ENCODE results near the gene USH2A. TPM values are rescaled to one million over a fixed set of nuclear protein-coding genes. Genes with fewer than 3 reads are reported as not detected.

USH2A gene
- total RNA-seq, 2 experiments from 2014 or later: not detected

DNA sequence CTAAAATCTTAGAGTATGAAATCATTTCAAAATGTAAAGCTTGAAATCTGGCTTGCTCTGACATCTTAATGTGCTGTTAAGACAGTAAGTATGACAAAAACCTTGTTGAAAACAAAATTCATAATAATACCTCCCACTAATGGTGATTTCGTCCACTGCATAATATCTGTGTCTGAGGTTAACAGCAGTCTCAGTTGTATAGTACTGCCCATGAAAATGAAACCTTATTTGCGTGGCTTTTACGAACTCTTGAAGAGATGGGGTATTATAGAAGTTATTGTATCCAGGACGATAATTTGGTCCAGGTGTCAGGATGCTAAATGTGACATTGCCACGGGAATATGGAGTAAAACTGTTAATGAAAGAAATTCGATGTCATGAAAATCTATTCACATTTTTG lies 99.9 kb downstream of the USH2A start:
- no peak for ATAC-seq
- ChIA-PET CTCF (no interaction called here), POLR2A (no interaction called here)
- no peaks in the 10 kb centered on the region for H3K4me1 Mint-ChIP-seq (ENCODE audit: low read depth)
- no peaks in the 10 kb centered on the region for H3K27me3 Mint-ChIP-seq (ENCODE audit: low read depth)
- DNase-seq: no peak
- H3K9me3 Mint-ChIP-seq (ENCODE audit: insufficient read depth): peaks cover 11% of the 10 kb centered on the region
- no peak overlapping the region for H3K27ac Mint-ChIP-seq
- H3K36me3 Mint-ChIP-seq (ENCODE audit: low read depth): no peaks in the 10 kb centered on the region
- H3K4me3 Mint-ChIP-seq: no peak overlapping the region

GRCh38 chr1:216314379-216315095 lies 108.7 kb downstream of the USH2A start:
- Mint-ChIP-seq H3K27me3 (ENCODE audit: low read depth) (no peaks in the 10 kb centered on the region), H3K4me3 (no peak overlapping the region), H3K36me3 (ENCODE audit: low read depth) (no peaks in the 10 kb centered on the region), H3K9me3 (ENCODE audit: insufficient read depth) (peaks cover 10% of the 10 kb centered on the region), H3K4me1 (ENCODE audit: low read depth) (no peaks in the 10 kb centered on the region), H3K27ac (no peak overlapping the region)
- POLR2A ChIA-PET: no interaction called here
- DNase-seq: no peak
- ATAC-seq: no peak
- CTCF ChIA-PET: no interaction called here

DNA sequence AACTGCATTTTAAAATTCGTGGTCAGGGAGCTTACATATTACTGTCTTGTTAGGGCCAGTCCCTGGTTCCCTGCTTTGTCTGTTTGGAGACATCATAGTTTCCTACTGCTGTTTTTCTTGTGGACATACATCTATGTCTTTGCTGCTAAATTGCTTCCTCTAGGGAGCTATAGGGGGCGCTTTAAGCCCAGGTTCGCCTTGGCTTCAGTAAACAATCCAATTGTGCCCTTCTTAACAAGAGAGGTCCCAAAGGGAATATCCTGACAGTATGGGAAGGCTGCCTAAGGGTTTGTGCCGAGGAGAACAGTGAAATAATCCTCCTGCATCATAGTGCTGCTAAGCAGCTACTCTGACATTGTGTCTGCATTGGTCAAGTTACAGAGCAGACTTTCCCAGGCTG lies 112.5 kb downstream of the USH2A start:
- H3K36me3 Mint-ChIP-seq (ENCODE audit: low read depth): no peaks in the 10 kb centered on the region
- no peak for DNase-seq
- no peak overlapping the region for H3K27ac Mint-ChIP-seq
- ATAC-seq: no peak
- H3K4me1 Mint-ChIP-seq (ENCODE audit: low read depth): no peaks in the 10 kb centered on the region
- no peaks in the 10 kb centered on the region for H3K27me3 Mint-ChIP-seq (ENCODE audit: low read depth)
- peaks cover 10% of the 10 kb centered on the region for H3K9me3 Mint-ChIP-seq (ENCODE audit: insufficient read depth)
- POLR2A ChIA-PET: no interaction called here
- CTCF ChIA-PET: no interaction called here
- no peak overlapping the region for H3K4me3 Mint-ChIP-seq

GRCh38 chr1:216306830-216307229 lies 116.4 kb downstream of the USH2A start:
- no peak for ATAC-seq
- Mint-ChIP-seq H3K4me3 (no peak overlapping the region), H3K36me3 (ENCODE audit: low read depth) (no peaks in the 10 kb centered on the region), H3K27ac (no peak overlapping the region), H3K9me3 (ENCODE audit: insufficient read depth) (peaks cover 3% of the 10 kb centered on the region), H3K27me3 (ENCODE audit: low read depth) (no peaks in the 10 kb centered on the region), H3K4me1 (ENCODE audit: low read depth) (no peaks in the 10 kb centered on the region)
- ChIA-PET CTCF (no interaction called here), POLR2A (no interaction called here)
- DNase-seq: no peak

GRCh38 chr1:216303690-216304089 lies 119.6 kb downstream of the USH2A start:
- CTCF ChIA-PET: no interaction called here

DNA sequence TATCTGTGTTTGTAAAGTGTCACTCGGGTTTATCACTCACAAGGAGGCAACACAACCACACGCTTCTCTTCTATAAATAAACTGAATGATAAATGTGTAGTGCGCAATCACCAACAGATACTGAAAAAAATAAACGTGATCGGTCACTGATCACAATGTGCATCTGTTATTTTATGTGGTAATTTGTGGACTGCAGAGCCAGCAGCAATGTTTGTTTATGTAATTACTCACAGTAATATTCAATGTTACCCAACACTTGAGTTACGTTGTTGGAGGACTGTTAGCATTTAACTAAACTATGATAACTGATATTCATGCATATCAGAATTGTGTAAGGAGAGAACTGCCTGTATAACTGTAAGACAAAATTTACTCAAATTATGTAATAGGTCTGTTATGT lies 129.6 kb downstream of the USH2A start:
- H3K27ac Mint-ChIP-seq: no peak overlapping the region
- no peak overlapping the region for H3K4me3 Mint-ChIP-seq
- H3K36me3 Mint-ChIP-seq (ENCODE audit: low read depth): no peaks in the 10 kb centered on the region
- no peaks in the 10 kb centered on the region for H3K4me1 Mint-ChIP-seq (ENCODE audit: low read depth)
- peaks cover 2% of the 10 kb centered on the region for H3K9me3 Mint-ChIP-seq (ENCODE audit: insufficient read depth)
- no peaks in the 10 kb centered on the region for H3K27me3 Mint-ChIP-seq (ENCODE audit: low read depth)
- POLR2A ChIA-PET: no interaction called here
- CTCF ChIA-PET: no interaction called here
- ATAC-seq (no peak), DNase-seq (no peak)

More at GRCh38 chr1:216303690-216304089, 119.6 kb downstream of the USH2A start:
- Mint-ChIP-seq H3K9me3 (ENCODE audit: insufficient read depth) (no peaks in the 10 kb centered on the region), H3K4me3 (no peak overlapping the region), H3K36me3 (ENCODE audit: low read depth) (no peaks in the 10 kb centered on the region), H3K4me1 (ENCODE audit: low read depth) (no peaks in the 10 kb centered on the region), H3K27ac (no peak overlapping the region), H3K27me3 (ENCODE audit: low read depth) (no peaks in the 10 kb centered on the region)
- DNase-seq (no peak), ATAC-seq (no peak)
- POLR2A ChIA-PET: no interaction called here

DNA sequence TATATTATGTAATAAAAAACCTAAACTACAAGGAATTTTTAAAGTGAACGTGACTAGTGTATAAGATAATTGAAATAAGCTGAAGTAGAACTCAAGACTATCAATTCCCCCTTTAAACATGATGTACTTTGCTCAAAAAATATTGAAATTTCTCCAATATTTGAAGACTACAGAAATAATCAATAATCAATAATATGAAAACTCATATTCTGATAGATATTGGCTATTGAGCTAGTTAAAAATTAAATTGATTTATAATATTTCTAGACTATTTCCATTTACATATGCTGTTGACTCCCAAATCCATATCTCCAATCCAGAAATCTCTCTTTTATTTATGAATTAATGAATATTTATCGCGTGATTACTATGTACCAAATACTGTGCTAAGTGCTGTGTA lies 133.2 kb downstream of the USH2A start:
- CTCF ChIA-PET: no interaction called here
- DNase-seq (no peak), ATAC-seq (no peak)
- no peaks in the 10 kb centered on the region for H3K36me3 Mint-ChIP-seq (ENCODE audit: low read depth)
- H3K4me1 Mint-ChIP-seq (ENCODE audit: low read depth): no peaks in the 10 kb centered on the region
- no peak overlapping the region for H3K4me3 Mint-ChIP-seq
- H3K9me3 Mint-ChIP-seq (ENCODE audit: insufficient read depth): peaks cover 2% of the 10 kb centered on the region
- no peaks in the 10 kb centered on the region for H3K27me3 Mint-ChIP-seq (ENCODE audit: low read depth)
- POLR2A ChIA-PET: no interaction called here
- H3K27ac Mint-ChIP-seq: no peak overlapping the region

- Mint-ChIP-seq H3K36me3 (ENCODE audit: low read depth) (no peaks in the 10 kb centered on the region), H3K9me3 (ENCODE audit: insufficient read depth) (peaks cover 4% of the 10 kb centered on the region), H3K4me1 (ENCODE audit: low read depth) (no peaks in the 10 kb centered on the region), H3K27ac (no peak overlapping the region), H3K4me3 (no peak overlapping the region), H3K27me3 (ENCODE audit: low read depth) (no peaks in the 10 kb centered on the region)
- CTCF ChIA-PET: no interaction called here
- DNase-seq (no peak), ATAC-seq (no peak)
- POLR2A ChIA-PET: no interaction called here
Observed at GRCh38 chr1:216285052-216285451, 138.2 kb downstream of the USH2A start.

DNA sequence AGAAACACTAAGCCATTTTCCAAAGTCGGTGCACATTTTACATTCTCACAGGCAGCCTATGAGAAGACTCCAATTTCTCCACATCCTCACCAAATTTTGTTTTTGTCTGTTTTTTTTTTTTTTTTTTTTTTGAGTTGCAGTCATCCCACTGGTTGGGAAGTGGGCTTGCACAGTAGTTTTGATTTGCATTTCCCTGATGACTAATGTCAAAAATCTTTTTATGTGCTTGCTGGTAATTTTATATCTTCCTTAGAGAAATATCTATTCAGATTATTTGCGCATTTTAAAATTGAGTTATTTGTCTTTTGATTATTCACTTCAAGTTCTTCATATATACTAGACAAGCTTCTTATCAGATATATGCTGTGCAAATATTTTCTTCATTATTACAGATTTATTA lies 141.5 kb downstream of the USH2A start:
- Mint-ChIP-seq H3K4me3 (no peak overlapping the region), H3K4me1 (ENCODE audit: low read depth) (no peaks in the 10 kb centered on the region), H3K27me3 (ENCODE audit: low read depth) (no peaks in the 10 kb centered on the region), H3K27ac (no peak overlapping the region), H3K36me3 (ENCODE audit: low read depth) (no peaks in the 10 kb centered on the region), H3K9me3 (ENCODE audit: insufficient read depth) (peaks cover 4% of the 10 kb centered on the region)
- CTCF ChIA-PET: no interaction called here
- DNase-seq: no peak
- ATAC-seq: no peak
- POLR2A ChIA-PET: no interaction called here

- ChIA-PET POLR2A (no interaction called here), CTCF (no interaction called here)
- DNase-seq (no peak), ATAC-seq (no peak)
- Mint-ChIP-seq H3K27ac (no peak overlapping the region), H3K9me3 (ENCODE audit: insufficient read depth) (peaks cover 3% of the 10 kb centered on the region), H3K4me1 (ENCODE audit: low read depth) (no peaks in the 10 kb centered on the region), H3K27me3 (ENCODE audit: low read depth) (no peaks in the 10 kb centered on the region), H3K36me3 (ENCODE audit: low read depth) (no peaks in the 10 kb centered on the region), H3K4me3 (no peak overlapping the region)
Observed at GRCh38 chr1:216270086-216270773, 153.0 kb downstream of the USH2A start.

- ATAC-seq (no peak), DNase-seq (no peak)
- no peak overlapping the region for H3K4me3 Mint-ChIP-seq
- H3K36me3 Mint-ChIP-seq (ENCODE audit: low read depth): no peaks in the 10 kb centered on the region
- H3K9me3 Mint-ChIP-seq (ENCODE audit: insufficient read depth): peaks cover 9% of the 10 kb centered on the region
- H3K4me1 Mint-ChIP-seq (ENCODE audit: low read depth): no peaks in the 10 kb centered on the region
- CTCF ChIA-PET: no interaction called here
- H3K27ac Mint-ChIP-seq: no peak overlapping the region
- no peaks in the 10 kb centered on the region for H3K27me3 Mint-ChIP-seq (ENCODE audit: low read depth)
- POLR2A ChIA-PET: no interaction called here
Observed at GRCh38 chr1:216261631-216262030, 161.6 kb downstream of the USH2A start.

GRCh38 chr1:216258856-216259255 lies 164.4 kb downstream of the USH2A start:
- DNase-seq (no peak), ATAC-seq (no peak)
- Mint-ChIP-seq H3K4me1 (ENCODE audit: low read depth) (no peaks in the 10 kb centered on the region), H3K27ac (no peak overlapping the region), H3K27me3 (ENCODE audit: low read depth) (no peaks in the 10 kb centered on the region), H3K4me3 (no peak overlapping the region), H3K9me3 (ENCODE audit: insufficient read depth) (peaks cover 13% of the 10 kb centered on the region), H3K36me3 (ENCODE audit: low read depth) (no peaks in the 10 kb centered on the region)
- POLR2A ChIA-PET: no interaction called here
- CTCF ChIA-PET: no interaction called here

GRCh38 chr1:216258386-216258785 lies 164.9 kb downstream of the USH2A start:
- ATAC-seq: no peak
- no peak overlapping the region for H3K4me3 Mint-ChIP-seq
- no peak for DNase-seq
- H3K27ac Mint-ChIP-seq: no peak overlapping the region
- no peaks in the 10 kb centered on the region for H3K27me3 Mint-ChIP-seq (ENCODE audit: low read depth)
- H3K36me3 Mint-ChIP-seq (ENCODE audit: low read depth): no peaks in the 10 kb centered on the region
- POLR2A ChIA-PET: no interaction called here
- peaks cover 15% of the 10 kb centered on the region for H3K9me3 Mint-ChIP-seq (ENCODE audit: insufficient read depth)
- no peaks in the 10 kb centered on the region for H3K4me1 Mint-ChIP-seq (ENCODE audit: low read depth)
- CTCF ChIA-PET: no interaction called here
